Mucosa of stomach (tissue), 1 donor: ENCODE measurements around the gene SLC41A3.
"Not testable (repeated sequence)": the region's sequence is repeated elsewhere in the genome, so short reads cannot be mapped to it uniquely, and the experiment has no call there.

ENCODE experiments used
- H3K27me3 ChIP-seq: one replicate; pipeline ENCODE4 v1.7.0; 2013; ENCODE audit warnings: mild to moderate bottlenecking, low read length; ENCODE audit not compliant: control insufficient read depth, insufficient read depth
- H3K36me3 ChIP-seq: one replicate; pipeline ENCODE4 v1.7.0; 2013; ENCODE audit warnings: low read length; ENCODE audit not compliant: control insufficient read depth, insufficient read depth
- H3K4me1 ChIP-seq: one replicate; pipeline ENCODE4 v1.7.0; 2013; ENCODE audit warnings: mild to moderate bottlenecking, low read length; ENCODE audit not compliant: control insufficient read depth, insufficient read depth
- H3K4me3 ChIP-seq: one replicate; pipeline ENCODE4 v1.7.0; 2013; ENCODE audit warnings: low read length
- H3K9ac ChIP-seq: one replicate; pipeline ENCODE4 v1.7.0; 2013; ENCODE audit warnings: mild to moderate bottlenecking, low read length, moderate library complexity
- H3K9me3 ChIP-seq: one replicate; pipeline ENCODE4 v1.7.0; 2013; ENCODE audit warnings: mild to moderate bottlenecking, low read length, moderate library complexity; ENCODE audit not compliant: control insufficient read depth
- donor health status: Pancreatic carcinoma.

The SLC41A3 gene

GRCh38 chr3:126102011-126102410 lies 18.1 kb upstream of the SLC41A3 start:
- H3K36me3 ChIP-seq: no peaks in the 10 kb centered on the region
- H3K9me3 ChIP-seq: no peaks in the 10 kb centered on the region
- H3K4me3 ChIP-seq: no peak overlapping the region
- H3K27me3 ChIP-seq: no peaks in the 10 kb centered on the region
- no peaks in the 10 kb centered on the region for H3K4me1 ChIP-seq
- no peak overlapping the region for H3K9ac ChIP-seq

- Histone ChIP-seq H3K4me3 (no peak overlapping the region), H3K36me3 (no peaks in the 10 kb centered on the region), H3K9me3 (no peaks in the 10 kb centered on the region), H3K27me3 (no peaks in the 10 kb centered on the region), H3K9ac (no peak overlapping the region), H3K4me1 (no peaks in the 10 kb centered on the region)
These were observed 17.6 kb upstream of the SLC41A3 start for GRCh38 chr3:126101521-126101982.

GRCh38 chr3:126100634-126101301 lies 16.8 kb upstream of the SLC41A3 start:
- H3K4me3 ChIP-seq: no peak overlapping the region
- no peaks in the 10 kb centered on the region for H3K27me3 ChIP-seq
- no peak overlapping the region for H3K9ac ChIP-seq
- H3K9me3 ChIP-seq: no peaks in the 10 kb centered on the region
- H3K36me3 ChIP-seq: no peaks in the 10 kb centered on the region
- H3K4me1 ChIP-seq: no peaks in the 10 kb centered on the region

- no peaks in the 10 kb centered on the region for H3K27me3 ChIP-seq
- H3K9me3 ChIP-seq: no peaks in the 10 kb centered on the region
- no peak overlapping the region for H3K4me3 ChIP-seq
- H3K4me1 ChIP-seq: no peaks in the 10 kb centered on the region
- no peak overlapping the region for H3K9ac ChIP-seq
- no peaks in the 10 kb centered on the region for H3K36me3 ChIP-seq
These were observed 16.3 kb upstream of the SLC41A3 start for GRCh38 chr3:126100269-126100633.

GRCh38 chr3:126098391-126098858 lies 14.5 kb upstream of the SLC41A3 start:
- Histone ChIP-seq H3K4me3 (no peak overlapping the region), H3K4me1 (no peaks in the 10 kb centered on the region)

GRCh38 chr3:126097801-126098200 lies 13.9 kb upstream of the SLC41A3 start:
- H3K4me3 ChIP-seq: no peak overlapping the region
- H3K36me3 ChIP-seq: no peaks in the 10 kb centered on the region
- H3K4me1 ChIP-seq: no peaks in the 10 kb centered on the region
- H3K9ac ChIP-seq: no peak overlapping the region
- no peaks in the 10 kb centered on the region for H3K27me3 ChIP-seq
- no peaks in the 10 kb centered on the region for H3K9me3 ChIP-seq

More at GRCh38 chr3:126098391-126098858, 14.5 kb upstream of the SLC41A3 start:
- no peaks in the 10 kb centered on the region for H3K36me3 ChIP-seq
- H3K27me3 ChIP-seq: no peaks in the 10 kb centered on the region
- no peak overlapping the region for H3K9ac ChIP-seq
- no peaks in the 10 kb centered on the region for H3K9me3 ChIP-seq

GRCh38 chr3:126096274-126096673 lies 12.3 kb upstream of the SLC41A3 start:
- not testable (repeated sequence) for H3K4me3 ChIP-seq, H3K36me3 ChIP-seq, H3K9ac ChIP-seq, H3K4me1 ChIP-seq, H3K27me3 ChIP-seq, H3K9me3 ChIP-seq

- H3K36me3 ChIP-seq, H3K9ac ChIP-seq, H3K4me1 ChIP-seq: not testable (repeated sequence)
These were observed 8.2 kb upstream of the SLC41A3 start for GRCh38 chr3:126092128-126092527.

GRCh38 chr3:126087552-126088175 lies 3.7 kb upstream of the SLC41A3 start:
- Histone ChIP-seq H3K9ac (no peak overlapping the region), H3K27me3 (no peaks in the 10 kb centered on the region), H3K4me3 (no peak overlapping the region), H3K36me3 (no peaks in the 10 kb centered on the region), H3K9me3 (no peaks in the 10 kb centered on the region), H3K4me1 (peaks cover 7% of the 10 kb centered on the region)

More at GRCh38 chr3:126092128-126092527, 8.2 kb upstream of the SLC41A3 start:
- H3K4me3 ChIP-seq, H3K27me3 ChIP-seq, H3K9me3 ChIP-seq: not testable (repeated sequence)

- peaks cover 7% of the 10 kb centered on the region for H3K4me1 ChIP-seq
- H3K27me3 ChIP-seq: no peaks in the 10 kb centered on the region
- no peaks in the 10 kb centered on the region for H3K9me3 ChIP-seq
- no peaks in the 10 kb centered on the region for H3K36me3 ChIP-seq
- H3K4me3 ChIP-seq: no peak overlapping the region
- no peak overlapping the region for H3K9ac ChIP-seq
These were observed 1.9 kb upstream of the SLC41A3 start for GRCh38 chr3:126085841-126086240.

GRCh38 chr3:126085276-126085675 lies 1.4 kb upstream of the SLC41A3 start:
- Histone ChIP-seq H3K4me3 (no peak overlapping the region), H3K27me3 (no peaks in the 10 kb centered on the region), H3K9ac (no peak overlapping the region), H3K9me3 (no peaks in the 10 kb centered on the region), H3K4me1 (peaks cover 7% of the 10 kb centered on the region), H3K36me3 (no peaks in the 10 kb centered on the region)

- Histone ChIP-seq H3K9ac (peak overlapping the region; percentile 81), H3K9me3 (no peaks in the 10 kb centered on the region), H3K4me3 (no peak overlapping the region), H3K36me3 (no peaks in the 10 kb centered on the region), H3K4me1 (peaks cover 7% of the 10 kb centered on the region), H3K27me3 (no peaks in the 10 kb centered on the region)
These were observed 850 bp upstream of the SLC41A3 start for GRCh38 chr3:126084768-126085180.
